ENCODE results near the gene ATP23.

Gene ATP23

GRCh38 chr12:57941165-57941894, at the start of gene ATP23:
Gene ATP23, plus strand, starts transcription at chr12:57941567. Its CDS starts 135 bp downstream, at chr12:57941702.
- DNase-seq (ENCODE audit: low spot score) = peak; percentile 84

GRCh38 chr12:57892232-57892972, 49.0 kb upstream of the ATP23 start:
- DNase-seq (ENCODE audit: low spot score) = no peak

DNA sequence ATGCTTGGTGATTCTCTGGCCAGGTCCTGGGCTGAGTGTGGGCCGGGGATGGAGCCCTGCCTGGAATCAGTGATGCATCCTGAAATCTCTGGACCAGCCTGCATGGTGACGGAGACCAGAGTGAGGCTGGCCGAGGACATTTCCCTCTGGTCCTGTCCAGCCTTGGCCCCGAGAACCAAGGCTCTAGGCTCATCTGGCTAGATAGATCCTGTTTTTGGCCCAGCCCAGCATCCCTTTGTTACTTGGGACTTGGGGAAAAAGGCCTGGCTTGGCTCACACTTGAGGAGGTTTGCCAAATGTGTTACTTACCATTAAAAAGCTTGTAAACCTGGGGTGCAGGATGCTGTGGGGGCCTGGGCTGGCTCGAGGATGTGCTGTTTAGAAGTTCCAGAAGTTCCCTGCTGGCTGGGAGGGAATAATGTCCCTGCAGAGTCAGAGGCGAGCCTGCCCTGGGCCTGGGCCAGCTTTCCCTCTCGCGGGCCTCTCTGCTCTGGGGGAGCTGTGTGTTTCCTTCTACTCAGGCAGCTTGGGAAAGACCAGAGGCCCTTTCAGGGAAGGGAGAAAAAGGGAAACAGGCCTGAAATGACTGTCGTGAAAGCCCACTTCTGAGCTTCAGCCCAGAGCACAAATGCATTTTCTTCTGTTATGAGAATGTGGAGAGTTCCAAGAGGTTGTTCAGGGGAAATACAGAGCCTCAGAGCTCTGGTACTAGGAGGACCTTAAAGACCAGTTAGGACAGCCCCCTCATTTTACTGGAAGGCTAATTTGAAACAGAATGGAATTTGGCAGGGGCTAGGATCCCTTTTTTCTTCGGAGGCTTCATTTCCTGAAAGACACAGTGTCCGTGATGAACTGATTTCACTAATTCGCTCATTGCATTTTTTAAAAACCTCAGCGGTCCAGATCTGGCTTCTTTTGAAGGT, 47.7 kb upstream of the ATP23 start:
- peak; percentile 90 for DNase-seq (ENCODE audit: low spot score)

DNA sequence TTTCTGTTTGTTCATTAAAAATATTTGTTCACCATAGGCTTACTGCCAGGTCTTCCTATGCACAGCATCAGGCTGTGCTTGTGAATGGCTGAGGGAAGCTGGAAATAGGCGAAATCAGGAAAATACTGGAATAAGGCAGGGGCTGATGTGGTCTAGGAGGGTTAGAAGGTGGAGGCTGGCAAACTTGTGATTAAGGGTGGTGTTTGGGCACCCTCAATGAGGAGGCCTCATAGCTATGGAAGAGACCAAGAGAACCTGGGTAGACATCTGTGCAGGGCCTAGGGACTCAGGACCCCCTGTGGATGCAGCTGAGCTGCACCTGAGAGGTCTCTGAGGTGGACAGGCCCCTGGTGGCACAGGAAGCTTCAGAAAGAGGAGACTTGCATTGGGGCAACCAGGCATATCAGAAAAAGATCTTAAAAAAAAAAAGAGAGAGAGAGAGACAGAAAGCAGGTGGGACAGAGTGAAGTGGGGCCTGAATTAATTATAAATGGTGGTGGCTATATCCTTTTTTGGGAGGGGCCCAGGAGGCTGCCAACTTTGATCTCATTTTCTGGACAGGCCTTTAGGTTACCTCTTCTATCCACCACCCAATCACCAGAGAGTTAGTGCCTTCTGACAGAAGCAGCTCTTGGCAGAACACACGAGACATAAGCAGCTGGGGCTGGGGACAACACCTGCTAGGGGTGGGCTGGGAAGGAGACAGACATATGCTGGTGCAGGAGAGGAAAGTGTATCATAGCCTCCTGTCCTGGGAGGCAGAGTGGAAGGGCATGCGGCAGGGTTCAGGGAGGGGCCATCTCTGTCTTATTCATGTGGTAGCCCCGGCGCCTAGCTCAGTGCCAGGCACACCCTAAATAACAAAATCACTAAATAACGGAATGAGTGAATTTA, 46.7 kb upstream of the ATP23 start:
- DNase-seq (ENCODE audit: low spot score) = no peak

GRCh38 chr12:57895389-57896114, 45.8 kb upstream of the ATP23 start:
- no peak for DNase-seq (ENCODE audit: low spot score)

DNA sequence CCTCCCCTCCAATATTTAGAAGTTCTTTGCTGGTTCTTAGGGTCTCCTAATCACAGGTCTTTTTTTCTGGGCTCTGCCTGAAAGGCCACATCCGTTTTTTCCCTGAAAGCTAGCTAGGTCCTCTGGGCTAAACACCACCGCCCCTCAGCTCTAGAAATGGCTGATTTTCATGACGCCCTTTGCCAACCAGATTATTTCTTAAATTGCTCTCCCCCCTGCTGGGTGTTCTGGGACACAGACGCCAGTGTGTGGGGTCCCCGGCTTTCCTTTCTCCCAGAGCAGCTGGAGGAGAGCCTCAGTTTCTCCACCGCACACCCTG, 45.3 kb upstream of the ATP23 start:
- peak; percentile 33 for DNase-seq (ENCODE audit: low spot score)

GRCh38 chr12:57896434-57897201, 44.7 kb upstream of the ATP23 start:
- peak; percentile 79 for DNase-seq (ENCODE audit: low spot score)

DNA sequence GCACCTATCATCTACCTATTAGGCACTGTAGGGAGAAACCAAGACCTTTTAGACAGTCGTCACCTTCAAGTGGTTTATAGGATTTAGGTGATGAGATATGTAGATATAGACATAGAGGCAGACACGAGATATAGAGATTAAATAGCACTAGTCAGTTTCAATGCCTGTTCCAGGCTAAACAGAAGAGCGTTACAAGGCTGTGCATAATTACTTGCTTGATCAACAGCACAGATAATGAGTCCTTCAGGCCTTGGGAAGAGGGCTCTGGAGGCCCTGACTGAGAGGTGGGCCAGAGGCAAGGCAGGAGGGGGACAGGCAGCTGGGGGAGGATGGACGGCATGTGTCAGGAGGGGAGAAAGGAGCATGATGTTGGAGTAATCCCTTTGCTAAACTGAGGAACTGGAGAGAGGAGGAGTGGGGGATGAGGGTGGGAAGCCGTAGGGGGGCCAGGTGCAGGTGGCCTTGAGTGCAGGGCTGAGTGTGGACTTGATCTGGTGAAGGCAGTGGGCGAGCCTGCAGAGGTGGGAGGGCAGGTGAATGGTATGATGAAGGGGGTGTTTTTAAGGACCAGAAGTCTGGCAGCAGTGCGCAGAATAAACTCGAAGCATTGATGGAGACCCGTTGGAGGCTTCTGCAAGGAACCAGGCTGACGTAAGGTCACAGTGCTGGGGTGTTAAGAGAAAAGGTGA, 43.9 kb upstream of the ATP23 start:
- no peak for DNase-seq (ENCODE audit: low spot score)

DNA sequence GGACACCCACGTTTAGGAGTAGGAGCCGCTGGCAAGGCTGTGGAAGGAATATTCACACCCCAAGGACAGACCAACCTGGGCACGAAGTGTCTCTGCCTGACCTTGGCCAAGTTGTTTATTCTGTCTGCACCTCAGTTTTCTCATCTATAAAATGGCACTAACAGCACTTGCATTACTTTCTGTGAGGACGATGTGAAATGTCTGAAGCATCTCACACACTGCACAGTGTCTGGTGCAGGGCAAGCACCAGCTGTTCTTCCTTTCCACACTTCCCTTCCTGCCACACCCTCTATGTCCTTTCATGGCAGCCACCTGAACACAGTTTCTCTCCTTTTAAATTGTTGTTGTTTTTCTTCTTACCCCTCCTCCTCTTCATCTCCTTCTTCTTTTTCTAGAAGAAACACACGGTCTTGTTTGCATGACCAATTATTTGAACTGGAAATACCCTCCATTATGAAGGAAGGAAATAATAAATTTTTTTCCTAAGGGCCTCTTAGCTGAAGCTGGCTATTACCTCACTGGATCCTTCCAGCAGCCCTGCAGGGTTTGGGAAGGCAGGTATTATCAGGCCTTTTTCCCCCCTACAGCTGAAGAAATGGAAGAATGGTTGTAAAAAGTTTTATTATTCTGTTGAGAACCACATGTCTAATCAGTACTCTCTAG, 42.9 kb upstream of the ATP23 start:
- DNase-seq (ENCODE audit: low spot score) = no peak

- DNase-seq (ENCODE audit: low spot score) = peak; percentile 21
Measured at GRCh38 chr12:57899010-57899662, 42.2 kb upstream of the ATP23 start.

- DNase-seq (ENCODE audit: low spot score) = peak; percentile 40
Measured at GRCh38 chr12:57902478-57902969, 38.8 kb upstream of the ATP23 start.

GRCh38 chr12:57904426-57904825, 36.9 kb upstream of the ATP23 start:
- DNase-seq (ENCODE audit: low spot score) = no peak

- DNase-seq (ENCODE audit: low spot score) = peak; percentile 84
Measured at GRCh38 chr12:57904848-57905811, 36.2 kb upstream of the ATP23 start.

DNA sequence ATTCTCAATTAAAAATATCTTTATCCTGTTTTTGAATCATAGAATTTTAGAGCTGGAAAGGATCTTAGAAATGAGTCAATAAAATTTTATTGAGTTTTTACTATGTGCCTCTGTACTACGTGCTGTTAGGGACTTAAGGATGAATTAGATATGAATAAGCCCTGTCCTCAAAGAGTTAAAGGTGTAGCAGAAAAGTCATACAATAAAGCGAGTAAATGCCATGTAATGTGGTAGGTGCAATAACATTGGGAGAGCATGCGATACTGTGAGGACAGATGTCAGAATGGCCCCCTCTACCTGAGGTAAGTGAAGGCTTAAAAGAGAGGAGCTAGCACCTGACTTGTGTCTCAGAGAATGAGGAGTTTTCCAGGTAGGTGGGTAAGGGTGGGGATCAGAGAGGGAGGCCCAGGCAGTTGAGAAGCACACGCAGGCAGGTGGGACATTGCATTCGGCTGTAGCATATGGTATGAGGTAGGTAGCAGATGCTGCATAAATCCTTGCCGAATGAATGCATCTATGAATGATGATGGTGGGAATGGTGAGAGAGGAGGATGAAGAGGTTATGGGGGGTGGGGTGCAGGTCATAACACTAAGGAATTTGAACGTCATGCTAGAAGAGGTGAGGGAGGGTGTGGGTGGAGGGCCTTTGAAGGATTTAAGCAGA, 35.4 kb upstream of the ATP23 start:
- DNase-seq (ENCODE audit: low spot score) = no peak

GRCh38 chr12:57906821-57907220, 34.5 kb upstream of the ATP23 start:
- DNase-seq (ENCODE audit: low spot score) = no peak

- no peak for DNase-seq (ENCODE audit: low spot score)
Measured at GRCh38 chr12:57907281-57907680, 34.1 kb upstream of the ATP23 start.
